Colon (tissue), 2 donors: ENCODE data around the gene CAMK1D.
A peak's percentile ranks its signal among the peaks of the same experiment; 100 is the strongest.
"Not testable (repeated sequence)": the region's sequence is repeated elsewhere in the genome, so short reads cannot be mapped to it uniquely, and the experiment has no call there.

ENCODE experiments used
- FAIRE-seq: peaks from 2 replicates; lab custom pipeline; 2012; peaks lifted over from hg19 to GRCh38; lab: Jason Lieb, UNC
- donor health status: control.
- donor health status: control.

The CAMK1D gene

DNA sequence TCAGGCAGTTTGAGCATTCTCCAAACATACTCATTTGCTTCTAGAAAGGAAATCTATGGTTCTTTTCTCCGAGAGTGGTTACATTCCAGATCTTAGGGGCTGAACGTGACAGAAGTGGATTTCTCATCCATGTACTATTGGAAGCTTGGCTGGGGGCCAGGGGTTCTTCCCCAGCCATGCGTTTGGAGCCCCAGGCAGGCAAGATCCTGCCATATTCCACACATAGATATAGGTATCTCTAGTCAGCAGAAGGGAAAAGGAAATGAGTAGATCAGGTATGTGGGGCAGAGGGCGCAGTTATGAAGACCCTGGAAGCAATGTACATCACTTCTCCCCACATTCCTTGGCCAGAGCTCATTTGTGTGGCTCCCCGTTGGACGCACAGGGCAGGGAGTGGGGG is 352.3 kb downstream of the CAMK1D start:
- FAIRE-seq: no peak

DNA sequence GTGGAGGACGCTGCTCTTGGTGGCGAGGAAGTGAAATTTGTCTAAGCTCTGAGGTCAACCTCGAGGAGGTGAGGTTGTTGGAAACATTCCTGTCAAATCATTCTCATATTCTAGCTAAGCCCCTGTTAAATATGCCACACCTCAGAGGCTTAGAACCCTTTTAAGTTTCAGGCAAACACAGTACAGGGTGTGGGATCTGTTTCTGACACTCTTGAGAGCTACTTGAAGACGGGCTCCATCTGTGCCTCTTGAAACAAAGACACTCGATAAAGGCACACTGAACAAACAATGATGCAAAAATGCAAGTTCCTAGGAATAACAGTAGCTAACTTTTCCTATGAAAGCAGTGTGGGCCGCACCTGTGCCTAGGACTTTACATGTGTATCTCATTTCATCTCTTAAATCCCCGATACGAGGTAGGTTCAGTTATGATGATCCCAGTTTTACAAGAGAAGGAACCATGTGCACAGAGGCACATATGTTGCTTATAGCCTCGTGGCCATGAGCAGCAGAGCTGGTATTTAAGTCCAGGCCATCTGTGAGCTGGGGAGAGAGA is 352.9 kb downstream of the CAMK1D start:
- no peak for FAIRE-seq

DNA sequence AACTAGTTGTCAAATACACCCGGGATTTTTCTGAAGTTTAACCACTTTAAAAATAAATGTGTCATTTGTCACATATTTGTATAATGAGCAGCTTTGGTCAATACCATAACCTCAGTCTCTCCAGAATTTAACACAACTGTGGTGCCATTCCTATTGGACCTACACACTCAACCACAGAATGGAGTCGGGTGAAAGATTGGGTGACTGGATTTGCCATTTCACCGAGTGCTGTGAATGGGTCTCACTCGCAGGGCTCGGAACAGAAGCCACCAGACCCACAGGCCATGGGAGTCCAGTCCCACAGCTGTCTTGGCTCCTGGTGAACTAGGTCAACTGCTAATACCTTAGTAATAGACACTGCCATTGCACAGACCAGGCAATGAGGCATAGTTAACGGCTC is 353.8 kb downstream of the CAMK1D start:
- no peak for FAIRE-seq

DNA sequence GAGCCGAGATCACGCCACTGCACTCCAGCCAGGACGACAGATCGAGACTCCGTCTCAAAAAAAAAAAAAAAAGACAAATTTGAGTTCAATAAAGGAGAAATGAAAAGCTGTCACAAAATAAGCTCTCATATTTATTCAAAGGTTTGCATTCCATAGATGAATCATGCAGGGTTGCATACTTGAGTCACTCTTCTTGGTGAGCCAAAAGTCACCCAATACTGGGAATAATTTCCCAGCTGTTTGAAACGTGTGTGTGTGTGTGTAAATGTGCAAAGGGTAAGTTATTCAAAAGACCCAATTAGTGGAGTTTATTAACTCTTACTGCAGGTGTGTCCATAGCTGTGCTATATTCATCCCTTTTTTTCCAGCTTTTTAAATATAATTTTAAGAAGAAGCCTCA is 354.5 kb downstream of the CAMK1D start:
- FAIRE-seq: no peak

DNA sequence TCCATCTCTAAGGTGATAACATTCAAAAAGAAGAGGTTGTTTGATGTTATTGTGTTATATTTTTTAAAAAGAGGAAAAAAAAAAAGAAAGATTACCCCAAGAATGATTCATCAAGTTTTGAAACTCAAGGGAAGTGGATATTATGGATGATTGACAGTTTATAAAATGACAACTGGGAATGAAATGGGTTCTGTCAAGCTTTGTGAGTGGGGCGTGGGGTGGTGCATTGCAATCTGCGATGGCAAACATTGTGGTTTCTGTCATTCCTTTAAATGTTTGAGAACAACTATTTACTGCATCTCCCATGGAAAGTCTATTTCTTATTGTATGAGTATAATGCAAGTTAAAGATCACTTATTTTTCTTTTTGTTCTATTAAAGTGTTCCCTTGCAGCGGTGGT is 355.1 kb downstream of the CAMK1D start:
- FAIRE-seq: no peak

DNA sequence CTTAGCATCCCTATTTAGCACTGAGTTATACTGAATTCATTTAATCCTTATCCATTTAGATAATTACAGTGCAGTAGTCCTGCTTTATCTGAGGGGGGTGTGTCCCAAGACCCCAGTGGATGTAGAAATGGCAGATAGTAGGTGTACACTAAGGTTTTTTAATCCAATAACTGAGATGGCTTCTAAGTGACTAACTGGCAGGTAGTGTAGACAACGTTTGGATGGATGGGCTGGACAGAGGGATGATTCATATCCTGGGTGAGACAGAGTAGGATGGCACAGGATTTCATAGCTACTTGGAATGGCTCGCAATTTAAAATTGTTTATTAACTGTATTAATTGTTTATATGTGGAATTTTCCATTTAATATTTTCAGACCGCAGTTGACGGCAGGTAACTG is 356.6 kb downstream of the CAMK1D start:
- FAIRE-seq: no peak

DNA sequence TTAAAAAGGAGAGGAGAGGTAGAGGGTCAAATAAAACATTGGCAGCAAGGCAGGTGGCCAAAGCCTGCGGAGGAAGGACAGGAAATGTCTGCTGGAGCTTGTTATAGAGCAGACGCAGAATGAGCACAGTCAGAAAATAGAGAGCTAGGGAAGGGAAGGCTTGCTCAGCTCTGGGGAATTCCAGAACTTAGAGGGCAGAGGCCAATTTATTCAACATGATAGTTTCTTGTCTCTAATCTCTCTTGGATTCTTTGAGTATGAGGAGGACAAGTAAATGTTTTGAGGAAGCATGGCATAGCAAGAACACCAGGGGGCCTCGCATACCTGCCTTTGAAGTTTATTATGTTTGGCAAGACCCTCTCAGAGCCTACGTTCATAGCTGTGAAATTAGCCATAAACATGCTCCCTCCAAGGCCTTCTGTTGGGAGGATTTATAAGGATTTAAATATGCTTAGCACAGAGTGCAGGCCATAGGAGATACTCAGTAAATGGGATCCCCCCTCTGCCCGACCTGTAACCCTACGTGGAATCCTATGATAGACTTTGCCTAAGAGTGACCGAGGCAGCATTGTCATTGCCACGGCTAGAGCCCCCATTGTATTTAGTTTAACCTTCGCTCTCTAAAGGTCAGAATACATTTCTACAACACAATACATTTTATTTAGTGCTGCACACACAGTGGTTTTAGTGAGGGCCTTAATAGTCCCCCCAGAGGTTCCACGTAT is 358.3 kb downstream of the CAMK1D start:
- FAIRE-seq: no peak

DNA sequence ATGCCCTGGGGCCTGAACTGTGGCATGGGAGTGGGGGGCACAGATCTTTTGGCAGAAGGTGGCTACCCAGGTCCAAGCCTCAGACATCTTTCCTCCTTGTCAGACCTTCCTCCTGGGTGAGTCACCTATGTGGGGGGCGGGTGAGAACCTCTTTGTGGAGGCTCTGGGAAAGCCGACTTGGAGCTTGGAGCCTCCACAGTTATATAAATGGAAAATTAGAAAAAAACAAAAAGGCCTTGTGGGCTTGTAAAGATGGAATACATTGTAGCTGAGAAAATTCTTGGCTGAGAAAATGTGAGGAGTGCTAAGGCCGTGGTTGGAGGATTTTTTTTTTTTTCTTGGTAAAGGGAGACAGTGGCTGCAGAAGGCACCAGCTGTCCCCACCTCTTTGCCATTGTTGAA is 359.7 kb downstream of the CAMK1D start:
- FAIRE-seq: no peak

DNA sequence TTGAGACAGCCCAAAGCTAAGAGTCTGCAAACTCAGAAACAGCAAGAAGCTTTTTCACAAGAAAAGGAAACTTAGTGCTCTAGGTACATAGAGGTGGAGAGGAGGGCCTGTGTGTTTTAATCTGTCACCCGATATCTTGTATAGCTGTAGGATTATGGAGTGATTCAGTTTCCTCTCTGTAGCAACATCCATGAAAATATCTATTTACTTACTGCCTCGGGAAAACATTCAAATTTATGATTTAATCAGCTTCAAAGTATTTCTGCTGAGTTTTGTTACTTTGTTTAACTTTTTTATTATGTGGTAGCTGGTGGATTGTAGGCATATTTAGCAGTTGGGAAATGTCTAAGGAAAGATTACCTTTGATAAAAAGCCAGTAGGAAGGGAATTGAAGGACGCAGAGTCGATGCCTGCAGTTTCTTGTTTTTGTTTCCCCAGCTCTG is 360.2 kb downstream of the CAMK1D start:
- no peak for FAIRE-seq

DNA sequence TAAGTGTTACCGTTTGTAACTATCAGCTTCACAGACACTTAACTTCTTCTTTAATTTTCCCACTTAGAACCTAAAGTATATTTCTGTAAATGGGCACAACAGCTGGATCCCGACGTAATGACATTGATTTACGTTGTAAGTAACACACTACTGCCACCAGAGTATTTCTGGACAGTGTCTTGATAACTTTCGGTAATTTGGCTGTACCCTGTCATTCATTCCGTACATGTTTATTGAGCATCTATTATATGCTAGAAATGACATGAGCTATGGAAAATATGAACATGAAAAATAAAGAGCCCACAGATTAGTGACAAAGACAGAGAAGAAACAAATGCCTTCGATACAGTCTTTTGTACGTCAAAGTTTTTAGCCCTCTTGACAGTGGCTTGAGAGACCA is 360.8 kb downstream of the CAMK1D start:
- FAIRE-seq: no peak

DNA sequence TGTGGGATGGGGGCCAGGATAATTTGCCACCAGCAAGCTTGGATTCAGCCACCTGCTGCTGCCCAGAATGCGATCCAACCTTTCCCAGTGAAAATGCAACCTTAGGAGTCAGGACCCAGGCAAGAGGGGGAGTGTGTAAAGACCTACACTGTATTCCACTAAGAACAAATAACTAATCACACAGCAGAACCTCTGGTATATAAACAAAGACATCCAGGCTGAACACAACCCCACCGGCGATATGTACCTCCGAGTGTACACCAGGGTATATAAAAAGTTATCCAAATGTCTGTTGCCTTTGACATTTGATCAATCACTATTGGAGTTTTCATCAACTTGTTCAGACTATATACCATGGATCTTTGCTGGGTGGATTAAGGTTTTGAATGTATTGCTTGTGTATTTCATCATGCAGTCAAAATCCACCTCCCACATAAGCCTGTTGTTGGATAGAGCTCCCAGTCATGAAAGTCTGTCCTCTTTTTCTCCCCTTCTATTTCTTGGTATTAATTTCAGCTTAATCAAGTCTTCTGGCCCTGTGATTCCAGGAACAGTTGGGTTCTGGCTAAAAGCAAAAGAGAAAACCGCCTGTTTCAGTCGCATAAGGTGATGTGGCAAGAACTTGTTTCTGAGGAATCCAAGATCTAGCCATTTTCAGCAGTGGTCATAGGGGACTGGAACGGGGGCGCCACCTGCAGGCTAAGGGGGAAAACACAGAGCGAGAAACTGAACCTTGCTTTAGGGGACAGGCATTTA is 361.4 kb downstream of the CAMK1D start:
- FAIRE-seq: no peak

DNA sequence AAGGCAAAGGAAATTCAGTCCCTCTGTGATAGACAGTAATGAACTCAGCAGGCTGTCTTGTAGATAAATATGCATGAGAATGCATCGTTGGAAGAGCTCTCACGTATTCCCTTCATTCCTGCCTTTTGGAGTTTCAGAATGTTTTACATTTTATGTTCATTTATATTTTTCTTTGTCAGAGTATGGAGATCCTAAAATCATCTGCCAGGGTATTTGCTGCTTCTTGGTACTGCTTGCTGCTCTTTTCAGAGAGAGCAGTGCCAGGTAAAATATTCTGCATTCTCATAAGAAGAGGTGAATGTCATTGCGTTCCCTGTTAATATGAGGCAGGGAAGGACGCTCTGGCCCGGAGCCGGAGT is 362.0 kb downstream of the CAMK1D start:
- no peak for FAIRE-seq

DNA sequence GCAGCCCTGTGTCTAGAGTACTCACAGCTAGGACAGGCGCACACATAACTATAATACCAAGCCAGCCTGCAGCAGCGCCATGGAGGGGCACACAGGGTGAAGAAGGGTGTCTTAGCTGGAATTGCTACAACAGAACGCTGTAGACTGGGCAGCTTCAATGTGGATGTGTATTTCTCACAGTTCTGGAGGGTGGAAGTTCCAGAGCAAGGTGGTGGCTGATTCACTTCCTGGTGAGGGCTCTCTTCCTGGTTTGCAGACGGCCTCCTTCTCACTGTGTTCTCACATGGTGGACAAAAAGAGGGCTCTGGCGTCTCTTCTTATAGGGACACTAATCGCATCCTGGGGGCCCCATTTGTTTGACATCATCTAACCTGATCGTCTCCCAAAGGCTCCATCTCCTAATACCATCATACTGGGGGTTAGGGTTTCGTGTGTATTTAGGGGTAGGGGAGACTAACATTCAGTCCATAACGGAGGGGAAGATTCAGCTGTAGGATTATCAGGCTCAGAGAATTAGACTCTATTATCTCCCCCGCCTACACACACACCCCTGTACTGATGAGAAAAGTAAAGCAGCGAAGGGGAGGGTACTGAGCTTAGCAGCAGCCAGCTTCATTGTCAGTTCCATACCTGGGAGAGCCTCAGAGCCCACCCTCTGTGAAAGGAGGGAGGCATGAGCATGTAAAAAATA is 363.1 kb downstream of the CAMK1D start:
- FAIRE-seq: no peak

DNA sequence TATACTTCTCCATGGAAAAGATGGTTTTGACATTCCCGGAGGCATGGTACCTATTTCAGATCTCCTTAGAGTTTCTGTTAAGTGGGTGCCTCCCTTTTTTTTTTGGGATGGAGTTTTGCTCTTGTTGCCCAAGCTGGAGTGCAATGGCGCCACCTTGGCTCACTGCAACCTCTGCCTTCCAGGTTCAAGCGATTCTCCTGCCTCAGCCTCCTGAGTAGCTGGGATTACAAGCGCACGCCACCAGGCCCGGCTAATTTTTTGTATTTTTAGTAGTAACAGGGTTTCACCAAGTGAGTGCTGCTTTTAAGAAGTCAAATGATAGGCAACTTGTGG is 363.6 kb downstream of the CAMK1D start:
- not testable (repeated sequence) for FAIRE-seq

DNA sequence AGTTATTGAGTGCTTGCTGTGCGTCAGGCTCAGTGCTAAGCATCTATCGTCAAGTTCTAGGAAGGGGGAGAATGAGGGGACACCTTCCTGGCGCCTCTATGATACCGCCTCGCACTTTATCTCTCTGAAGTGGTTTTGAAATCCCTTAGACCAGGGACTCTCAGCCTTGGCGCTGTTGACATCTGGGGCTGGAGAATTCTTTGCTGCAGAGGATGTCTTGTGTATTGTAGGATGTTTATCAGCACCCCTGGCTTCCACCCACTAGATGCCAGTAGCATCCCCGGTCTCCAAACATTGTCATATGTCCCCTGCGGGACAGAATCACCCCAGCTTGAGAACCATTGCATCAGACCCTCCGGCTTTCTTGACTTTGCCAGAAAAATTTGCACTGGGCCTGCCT is 366.7 kb downstream of the CAMK1D start:
- no peak for FAIRE-seq

DNA sequence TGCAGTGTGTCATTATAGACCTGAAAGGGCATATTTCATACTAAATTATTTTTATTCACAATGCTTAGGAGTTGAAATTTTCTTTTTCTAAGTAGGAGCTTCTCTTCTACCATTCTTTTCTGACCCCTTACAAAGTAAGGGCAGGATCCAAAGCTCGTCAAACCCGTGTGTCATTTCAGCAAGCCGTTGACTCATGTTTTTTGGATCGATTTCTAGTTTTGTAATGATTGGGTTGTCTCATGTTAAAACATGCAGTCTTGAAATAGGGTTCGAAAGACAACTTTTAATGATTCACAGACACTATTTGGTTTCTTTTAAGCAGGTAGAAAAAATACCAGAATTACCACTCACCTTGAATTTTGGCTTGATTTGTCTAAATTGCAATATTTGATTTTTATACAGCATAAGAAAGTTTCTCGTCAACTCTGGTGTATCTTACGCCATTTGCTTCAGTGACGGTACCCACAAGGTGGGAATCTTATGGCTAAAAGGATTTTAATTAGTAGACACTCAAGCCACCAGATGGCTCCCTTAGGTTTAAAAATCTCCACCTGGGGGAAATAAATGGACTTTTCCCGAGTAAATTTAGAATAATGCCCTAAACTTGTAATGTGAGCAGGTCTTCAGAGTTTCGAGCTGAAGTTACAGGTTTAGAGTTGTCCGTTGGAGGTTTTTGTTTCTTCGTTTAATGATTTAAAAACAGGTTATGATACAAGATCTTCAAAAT is 368.8 kb downstream of the CAMK1D start:
- FAIRE-seq: no peak

DNA sequence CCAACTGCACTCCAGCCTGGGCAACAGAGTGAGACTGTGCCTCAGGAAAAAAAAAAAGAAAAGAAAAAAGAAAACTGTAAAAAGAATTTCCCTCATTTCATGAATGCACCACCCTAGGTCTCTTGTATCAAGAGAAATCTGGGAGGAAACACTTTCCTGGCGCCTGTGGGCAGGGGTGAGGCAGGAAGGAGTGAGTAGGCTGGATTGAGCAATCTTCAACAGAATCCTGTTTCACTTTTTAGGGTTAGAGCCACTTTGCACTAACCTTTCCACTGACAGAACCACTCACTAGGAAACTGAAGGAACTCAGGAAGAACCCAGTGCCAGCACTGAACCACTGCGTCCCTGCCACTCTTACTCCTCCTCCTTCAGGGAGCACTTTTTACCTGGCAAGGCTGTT is 370.0 kb downstream of the CAMK1D start:
- FAIRE-seq: no peak

DNA sequence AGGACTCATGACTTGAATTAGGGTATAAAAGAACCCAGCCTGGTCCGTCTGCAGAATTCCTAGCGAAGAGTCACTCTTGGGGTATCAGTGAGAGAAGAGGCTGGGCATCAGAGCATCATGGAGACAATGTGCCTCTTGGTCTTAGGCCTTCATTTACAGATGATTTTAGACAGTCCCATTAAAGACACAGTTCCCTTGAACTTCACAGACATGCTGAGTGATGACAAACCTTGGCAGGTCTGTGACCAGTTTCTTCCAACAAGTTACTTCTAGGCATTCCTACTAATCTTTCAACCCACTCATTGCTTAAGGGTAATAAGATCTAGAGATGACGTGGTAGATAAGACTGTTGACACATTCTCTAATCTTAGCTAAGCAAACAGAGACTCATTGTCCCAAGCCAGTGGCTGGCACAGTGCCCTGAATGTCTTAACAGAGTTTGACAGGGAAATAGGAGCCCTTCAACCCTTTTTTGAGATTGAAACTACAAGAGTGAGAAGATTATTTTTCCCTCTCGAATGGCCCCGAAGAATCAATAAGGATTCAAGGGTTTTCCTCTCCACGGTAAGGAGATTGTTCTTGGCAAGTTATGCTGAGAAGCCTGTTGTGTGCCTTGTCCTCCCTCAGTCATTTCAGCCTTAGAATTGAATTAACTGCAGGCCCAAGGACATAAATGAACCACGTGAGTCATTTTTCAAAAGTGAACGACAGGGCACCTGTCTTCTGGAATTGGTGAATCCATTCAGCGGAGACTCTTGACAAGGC is 371.1 kb downstream of the CAMK1D start:
- peak; percentile 85 for FAIRE-seq

DNA sequence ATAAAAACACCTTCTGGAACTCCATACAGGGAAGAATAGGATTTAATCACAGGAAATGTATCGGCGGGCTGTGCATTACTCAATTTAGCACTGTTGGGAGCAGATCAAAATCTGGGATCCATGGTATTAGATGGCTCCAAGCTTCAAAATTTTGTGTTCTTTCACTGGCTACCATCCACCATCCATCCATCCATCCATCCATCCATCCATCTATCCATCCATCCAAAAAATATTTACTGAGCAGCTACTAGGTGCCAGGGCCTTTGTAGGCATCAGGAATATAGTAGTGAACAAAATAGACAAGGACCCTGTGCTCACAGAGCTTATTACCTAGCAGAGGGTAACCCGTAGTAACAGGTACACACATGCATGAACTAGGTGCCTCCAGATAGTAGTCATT is 372.0 kb downstream of the CAMK1D start:
- no peak for FAIRE-seq

DNA sequence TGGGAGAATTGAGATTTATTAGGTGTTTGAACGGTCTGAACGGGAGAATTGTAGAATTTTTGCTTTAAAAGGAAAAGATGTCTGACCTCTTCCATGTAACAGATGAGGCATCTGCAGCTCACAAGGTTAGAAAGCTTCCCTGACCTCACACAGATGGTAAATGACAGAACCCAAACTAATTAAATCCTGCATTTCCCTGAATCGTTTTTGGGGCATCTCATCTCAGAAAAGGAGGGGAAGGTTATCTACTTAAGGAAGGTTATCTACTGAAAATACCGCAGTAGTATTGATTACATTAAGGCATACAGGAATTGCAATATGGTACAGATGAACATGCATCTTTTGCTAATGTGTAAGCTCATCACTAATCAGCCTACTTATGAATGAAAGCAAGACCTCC is 373.9 kb downstream of the CAMK1D start:
- FAIRE-seq: no peak

DNA sequence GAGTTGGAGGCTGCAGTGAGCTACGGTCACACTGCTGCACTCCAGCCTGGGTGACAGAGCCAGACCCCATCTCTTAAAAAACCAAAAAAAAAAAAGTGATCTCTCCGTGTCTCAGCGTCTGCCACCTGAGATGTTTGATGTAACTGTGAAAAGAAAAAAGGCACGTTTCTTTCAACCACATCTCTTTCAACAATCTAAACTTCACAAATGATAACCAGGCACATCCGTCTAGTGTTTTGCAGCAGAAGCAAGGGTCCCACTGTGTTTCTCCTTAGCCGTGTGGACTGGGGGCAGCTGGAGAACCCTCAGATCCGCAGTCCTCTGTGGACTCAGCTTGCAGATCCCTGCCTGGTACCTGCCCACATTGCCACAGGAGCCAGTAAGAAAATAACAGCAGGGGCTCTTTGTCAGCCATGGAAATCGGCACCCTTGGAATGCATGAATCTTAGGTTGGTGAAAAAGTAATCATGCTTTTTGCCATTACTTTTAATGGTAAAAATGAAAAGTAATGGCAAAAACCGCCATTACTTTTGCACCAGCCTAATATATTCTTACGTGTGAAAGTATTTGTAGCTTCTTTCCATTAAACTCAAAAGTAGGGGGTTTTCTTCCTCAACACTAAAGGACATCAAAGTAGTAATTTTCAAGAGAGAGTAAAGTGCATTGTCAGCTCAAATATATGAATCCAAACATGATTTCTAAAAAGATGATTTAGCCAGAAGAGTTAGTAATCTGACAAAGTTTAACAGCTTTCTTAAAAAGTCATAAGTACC is 375.6 kb downstream of the CAMK1D start:
- FAIRE-seq: no peak
